ENCODE measurements around the gene CALM1. TPM values are rescaled to one million over a fixed set of nuclear protein-coding genes. Genes with fewer than 3 reads are reported as not detected.

CALM1 gene
- 410 and 535 TPM in 2 replicates for total RNA-seq (2014; rRNA removed; shearing (Covaris generic))

GRCh38 chr14:90396341-90397339, at the start of gene CALM1:
Gene CALM1 (plus strand): TSS chr14:90397029. CDS start chr14:90397231, 202 bp downstream.
- DNase-seq = peak; percentile 98
- peak within 1 kb of the TSS; percentile 84 for H3K4me3 ChIP-seq (ENCODE audit: insufficient read depth, low read depth, low read length)
- H3K27me3 ChIP-seq (ENCODE audit: control insufficient read depth, insufficient read depth, low read length) = no peaks in the 10 kb centered on the region
- H3K36me3 ChIP-seq (replicated peaks; ENCODE audit: control insufficient read depth, insufficient read depth, low read length) = peaks cover 6% of the 10 kb centered on the region

DNA sequence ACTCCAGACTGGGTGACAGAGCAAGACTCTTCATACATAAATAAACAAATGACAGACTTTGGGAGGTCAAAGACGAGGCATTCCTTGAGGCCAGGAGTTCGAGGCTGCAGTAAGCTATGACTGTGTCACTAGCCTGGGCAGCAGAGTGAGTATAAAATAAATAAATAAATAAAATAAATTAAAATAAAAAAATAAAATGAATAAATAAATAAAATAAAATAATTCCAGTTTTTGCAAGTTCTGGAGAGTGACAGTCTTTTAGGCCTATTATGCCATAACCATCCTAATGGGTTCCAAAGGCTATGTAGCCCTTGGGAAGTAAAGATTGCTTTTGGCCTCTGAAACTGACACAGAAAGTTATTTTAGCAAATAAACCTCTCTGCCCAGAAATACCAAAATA, 48.6 kb upstream of the CALM1 start:
- no peak overlapping the region for H3K4me3 ChIP-seq (ENCODE audit: insufficient read depth, low read depth, low read length)
- DNase-seq = no peak
- H3K27me3 ChIP-seq (ENCODE audit: control insufficient read depth, insufficient read depth, low read length) = no peaks in the 10 kb centered on the region
- no peaks in the 10 kb centered on the region for H3K36me3 ChIP-seq (replicated peaks; ENCODE audit: control insufficient read depth, insufficient read depth, low read length)

DNA sequence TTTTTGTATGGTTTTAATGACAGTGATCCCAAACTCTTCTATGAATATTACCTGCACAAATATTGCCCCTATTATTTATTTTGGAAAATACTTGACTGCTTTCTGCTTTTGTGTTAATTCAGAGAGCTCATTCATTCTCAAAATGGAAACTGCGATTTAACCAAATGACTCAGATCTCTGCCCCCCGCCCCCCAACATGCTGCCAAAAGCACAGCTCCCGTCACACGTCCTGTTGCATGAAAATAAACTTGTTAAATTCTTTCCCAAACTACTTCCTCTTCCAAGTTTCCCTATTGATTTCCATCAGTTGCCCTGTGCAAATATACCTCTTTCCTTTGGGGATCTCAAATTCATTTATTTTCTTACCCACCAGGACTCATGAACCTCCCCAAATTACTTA, 47.1 kb upstream of the CALM1 start:
- no peak overlapping the region for H3K4me3 ChIP-seq (ENCODE audit: insufficient read depth, low read depth, low read length)
- no peaks in the 10 kb centered on the region for H3K36me3 ChIP-seq (replicated peaks; ENCODE audit: control insufficient read depth, insufficient read depth, low read length)
- no peak for DNase-seq
- no peaks in the 10 kb centered on the region for H3K27me3 ChIP-seq (ENCODE audit: control insufficient read depth, insufficient read depth, low read length)

- Histone ChIP-seq H3K4me3 (ENCODE audit: insufficient read depth, low read depth, low read length) (no peak overlapping the region), H3K36me3 (replicated peaks; ENCODE audit: control insufficient read depth, insufficient read depth, low read length) (no peaks in the 10 kb centered on the region), H3K27me3 (ENCODE audit: control insufficient read depth, insufficient read depth, low read length) (no peaks in the 10 kb centered on the region)
- DNase-seq = no peak
Observed at GRCh38 chr14:90354551-90355298, 42.1 kb upstream of the CALM1 start.

GRCh38 chr14:90355540-90356518, 41.0 kb upstream of the CALM1 start:
- Histone ChIP-seq H3K4me3 (ENCODE audit: insufficient read depth, low read depth, low read length) (no peak overlapping the region), H3K27me3 (ENCODE audit: control insufficient read depth, insufficient read depth, low read length) (no peaks in the 10 kb centered on the region), H3K36me3 (replicated peaks; ENCODE audit: control insufficient read depth, insufficient read depth, low read length) (no peaks in the 10 kb centered on the region)
- DNase-seq = no peak

DNA sequence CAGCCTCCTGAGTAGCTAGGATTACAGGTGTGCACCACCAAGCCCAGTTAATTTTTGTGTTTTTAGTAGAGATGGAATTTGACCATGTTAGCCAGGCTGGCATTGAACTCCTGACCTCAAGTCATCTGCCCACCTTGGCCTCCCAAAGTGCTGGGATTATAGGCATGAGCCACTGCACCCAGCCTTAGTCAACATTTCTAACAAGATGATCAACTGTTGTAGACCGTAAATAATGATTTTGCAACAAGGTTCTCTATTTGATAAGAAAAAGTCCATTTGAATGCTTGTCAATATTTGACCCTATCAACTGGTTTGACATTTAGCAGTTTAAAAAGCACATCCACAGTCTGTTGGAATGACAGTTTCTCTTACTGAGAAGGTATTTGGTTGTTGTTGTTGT, 39.9 kb upstream of the CALM1 start:
- no peak overlapping the region for H3K4me3 ChIP-seq (ENCODE audit: insufficient read depth, low read depth, low read length)
- H3K27me3 ChIP-seq (ENCODE audit: control insufficient read depth, insufficient read depth, low read length) = no peaks in the 10 kb centered on the region
- no peaks in the 10 kb centered on the region for H3K36me3 ChIP-seq (replicated peaks; ENCODE audit: control insufficient read depth, insufficient read depth, low read length)
- DNase-seq = no peak

GRCh38 chr14:90358359-90358758, 38.5 kb upstream of the CALM1 start:
- DNase-seq = no peak
- H3K4me3 ChIP-seq (ENCODE audit: insufficient read depth, low read depth, low read length) = no peak overlapping the region
- no peaks in the 10 kb centered on the region for H3K36me3 ChIP-seq (replicated peaks; ENCODE audit: control insufficient read depth, insufficient read depth, low read length)
- no peaks in the 10 kb centered on the region for H3K27me3 ChIP-seq (ENCODE audit: control insufficient read depth, insufficient read depth, low read length)

GRCh38 chr14:90361865-90362557, 34.8 kb upstream of the CALM1 start:
- Histone ChIP-seq H3K27me3 (ENCODE audit: control insufficient read depth, insufficient read depth, low read length) (no peaks in the 10 kb centered on the region), H3K36me3 (replicated peaks; ENCODE audit: control insufficient read depth, insufficient read depth, low read length) (no peaks in the 10 kb centered on the region), H3K4me3 (ENCODE audit: insufficient read depth, low read depth, low read length) (no peak overlapping the region)
- DNase-seq = no peak

- H3K27me3 ChIP-seq (ENCODE audit: control insufficient read depth, insufficient read depth, low read length) = no peaks in the 10 kb centered on the region
- H3K36me3 ChIP-seq (replicated peaks; ENCODE audit: control insufficient read depth, insufficient read depth, low read length) = no peaks in the 10 kb centered on the region
- DNase-seq = no peak
- no peak overlapping the region for H3K4me3 ChIP-seq (ENCODE audit: insufficient read depth, low read depth, low read length)
Observed at GRCh38 chr14:90362558-90362896, 34.3 kb upstream of the CALM1 start.

DNA sequence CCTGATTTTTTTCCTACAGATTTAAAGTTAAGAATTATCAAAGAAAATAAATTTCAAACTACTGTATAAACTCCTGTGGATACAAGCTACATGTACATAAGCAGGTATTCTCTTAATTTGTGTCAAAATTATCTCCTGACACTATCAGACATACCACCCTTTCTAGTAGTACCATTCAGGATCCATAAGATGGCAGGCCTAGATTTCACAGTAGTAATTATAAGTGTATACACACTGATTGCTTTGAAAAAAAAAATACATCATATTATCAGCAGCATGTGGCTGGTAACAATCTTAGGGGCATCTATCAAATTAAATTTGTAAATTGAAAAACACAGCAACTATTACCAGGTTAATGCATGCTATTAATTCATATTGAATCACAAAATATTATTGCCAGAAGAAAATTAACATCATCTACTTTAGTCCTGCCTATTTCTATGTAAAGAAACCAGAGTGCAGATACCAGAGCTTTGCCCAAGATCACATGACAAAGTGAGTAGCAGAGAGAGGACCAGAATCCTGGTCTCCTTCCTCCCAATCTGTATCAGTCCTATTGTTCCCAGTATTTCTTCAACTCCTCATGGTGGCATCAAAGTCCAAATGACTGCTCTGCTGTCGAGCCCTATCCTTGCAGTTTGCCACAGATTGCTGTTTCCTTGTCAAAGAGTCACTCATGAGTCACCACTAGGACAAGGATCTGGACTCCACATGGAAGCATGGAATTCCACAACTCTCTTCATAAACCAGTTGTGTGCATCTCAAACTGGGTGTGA, 27.7 kb upstream of the CALM1 start:
- Histone ChIP-seq H3K36me3 (replicated peaks; ENCODE audit: control insufficient read depth, insufficient read depth, low read length) (no peaks in the 10 kb centered on the region), H3K4me3 (ENCODE audit: insufficient read depth, low read depth, low read length) (no peak overlapping the region), H3K27me3 (ENCODE audit: control insufficient read depth, insufficient read depth, low read length) (no peaks in the 10 kb centered on the region)
- DNase-seq = no peak

- Histone ChIP-seq H3K36me3 (replicated peaks; ENCODE audit: control insufficient read depth, insufficient read depth, low read length) (no peaks in the 10 kb centered on the region), H3K27me3 (ENCODE audit: control insufficient read depth, insufficient read depth, low read length) (no peaks in the 10 kb centered on the region), H3K4me3 (ENCODE audit: insufficient read depth, low read depth, low read length) (no peak overlapping the region)
- no peak for DNase-seq
Observed at GRCh38 chr14:90373887-90374286, 22.9 kb upstream of the CALM1 start.

GRCh38 chr14:90374813-90375212, 22.0 kb upstream of the CALM1 start:
- H3K27me3 ChIP-seq (ENCODE audit: control insufficient read depth, insufficient read depth, low read length) = no peaks in the 10 kb centered on the region
- H3K4me3 ChIP-seq (ENCODE audit: insufficient read depth, low read depth, low read length) = no peak overlapping the region
- DNase-seq = no peak
- H3K36me3 ChIP-seq (replicated peaks; ENCODE audit: control insufficient read depth, insufficient read depth, low read length) = no peaks in the 10 kb centered on the region

- no peak overlapping the region for H3K4me3 ChIP-seq (ENCODE audit: insufficient read depth, low read depth, low read length)
- H3K36me3 ChIP-seq (replicated peaks; ENCODE audit: control insufficient read depth, insufficient read depth, low read length) = no peaks in the 10 kb centered on the region
- H3K27me3 ChIP-seq (ENCODE audit: control insufficient read depth, insufficient read depth, low read length) = no peaks in the 10 kb centered on the region
- no peak for DNase-seq
Observed at GRCh38 chr14:90375934-90376333, 20.9 kb upstream of the CALM1 start.

Data from H7 (cell line).